Jurkat, Clone E6-1 (cell line): ENCODE results near the gene CDCA7L.
A peak's percentile ranks its signal among the peaks of the same experiment; 100 is the strongest.
"Not testable (repeated sequence)": the region's sequence is repeated elsewhere in the genome, so short reads cannot be mapped to it uniquely, and the experiment has no call there.

Source experiments
- DNase-seq: peaks from one replicate; pipeline ENCODE4 v3.0.0-alpha.2; 2011; ENCODE audit warnings: low read depth, low spot score
- H3K4me3 ChIP-seq: 2 replicates; pipeline ENCODE4 v1.5.1; 2011; ENCODE audit warnings: mild to moderate bottlenecking, low read length, control low read depth, moderate library complexity

Gene CDCA7L

DNA sequence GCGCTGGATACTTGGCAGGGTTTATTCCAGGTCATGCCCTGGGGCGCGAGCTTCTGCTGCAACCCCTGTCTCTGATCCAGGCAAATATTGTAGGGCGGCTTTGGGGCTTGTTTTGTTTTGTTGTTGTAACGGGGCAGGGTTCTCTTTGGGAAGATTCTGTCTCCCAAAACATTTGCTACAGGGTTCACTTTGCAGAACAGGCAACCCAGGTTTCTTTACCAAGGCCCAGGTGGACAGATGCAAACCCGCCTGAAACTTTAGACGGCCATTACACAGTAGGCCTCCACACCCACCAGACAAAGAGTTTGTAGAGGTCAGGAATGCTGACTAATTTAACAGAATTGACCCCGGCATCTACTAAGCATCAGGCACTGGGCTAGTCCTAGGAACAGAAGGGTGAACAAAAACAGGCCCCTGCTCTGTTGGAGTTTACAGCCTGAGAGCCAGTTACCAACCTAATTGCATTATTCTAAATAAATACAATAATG is 567 bp upstream of the CDCA7L start:
- DNase-seq: no peak
- peak overlapping the region; percentile 87 for H3K4me3 ChIP-seq

DNA sequence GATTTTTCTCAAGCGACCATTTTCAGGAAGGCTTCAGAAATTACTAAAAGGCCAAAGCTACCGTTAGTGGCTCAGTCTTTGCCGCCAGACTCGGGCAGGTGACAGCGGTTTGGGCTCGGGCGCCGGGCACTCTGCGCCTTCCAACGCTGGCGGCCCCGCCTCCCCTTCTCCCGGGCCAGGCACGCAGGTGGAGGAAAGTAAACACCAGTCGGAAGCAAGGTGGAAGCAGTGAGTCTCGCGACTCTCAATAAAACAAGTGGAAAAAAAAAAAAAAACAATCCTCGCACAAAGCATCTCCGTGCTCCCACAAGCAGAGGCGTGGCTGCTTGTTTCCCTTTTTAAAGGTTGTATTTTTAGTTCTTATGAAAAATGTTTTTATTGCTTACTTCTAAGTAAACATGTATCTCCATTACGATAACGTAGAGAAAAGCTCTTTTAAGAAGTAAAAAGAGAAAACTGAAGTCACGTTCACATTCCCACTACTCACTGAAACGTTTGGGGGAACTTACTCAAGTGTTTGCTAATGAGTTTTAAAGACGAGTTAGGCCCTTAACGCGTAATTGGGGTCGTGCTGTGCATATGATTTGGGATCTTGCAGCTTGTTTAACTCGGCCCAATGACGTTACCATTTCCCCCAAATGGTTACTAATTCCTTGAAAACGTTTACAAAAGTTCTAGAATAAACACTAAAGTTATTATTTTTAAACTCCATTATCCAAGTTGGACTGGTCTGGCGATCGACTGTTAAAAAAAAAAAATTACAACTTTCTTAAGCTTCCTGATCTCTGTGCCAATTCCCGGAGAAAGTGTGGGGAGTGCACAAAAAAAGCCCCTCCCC is 864 bp downstream of the CDCA7L start:
- peak overlapping the region; percentile 87 for H3K4me3 ChIP-seq
- DNase-seq: peak; percentile 39

DNA sequence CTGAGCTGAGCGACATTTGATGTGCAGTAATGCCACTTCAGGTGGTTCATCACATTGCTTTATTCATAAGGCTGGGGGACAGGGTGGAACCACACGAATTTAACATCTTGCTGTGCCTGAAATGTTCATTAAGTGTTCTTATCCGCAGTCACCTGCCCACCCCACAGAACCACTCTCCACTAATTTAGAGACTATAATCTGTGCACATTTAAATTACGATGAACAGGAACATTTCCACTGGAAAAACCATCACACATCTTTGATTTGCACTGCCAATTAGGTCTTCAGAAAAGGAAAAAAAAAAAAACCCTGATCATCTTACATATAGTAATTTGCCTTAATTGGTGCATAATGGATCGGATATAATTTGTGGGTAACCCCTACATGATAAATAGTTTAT is 2.3 kb downstream of the CDCA7L start:
- DNase-seq: no peak

GRCh38 chr7:21942955-21943354 is 2.7 kb downstream of the CDCA7L start:
- DNase-seq: no peak
- no peak overlapping the region for H3K4me3 ChIP-seq

More for the DNA sequence above, 2.3 kb downstream of the CDCA7L start:
- no peak overlapping the region for H3K4me3 ChIP-seq

DNA sequence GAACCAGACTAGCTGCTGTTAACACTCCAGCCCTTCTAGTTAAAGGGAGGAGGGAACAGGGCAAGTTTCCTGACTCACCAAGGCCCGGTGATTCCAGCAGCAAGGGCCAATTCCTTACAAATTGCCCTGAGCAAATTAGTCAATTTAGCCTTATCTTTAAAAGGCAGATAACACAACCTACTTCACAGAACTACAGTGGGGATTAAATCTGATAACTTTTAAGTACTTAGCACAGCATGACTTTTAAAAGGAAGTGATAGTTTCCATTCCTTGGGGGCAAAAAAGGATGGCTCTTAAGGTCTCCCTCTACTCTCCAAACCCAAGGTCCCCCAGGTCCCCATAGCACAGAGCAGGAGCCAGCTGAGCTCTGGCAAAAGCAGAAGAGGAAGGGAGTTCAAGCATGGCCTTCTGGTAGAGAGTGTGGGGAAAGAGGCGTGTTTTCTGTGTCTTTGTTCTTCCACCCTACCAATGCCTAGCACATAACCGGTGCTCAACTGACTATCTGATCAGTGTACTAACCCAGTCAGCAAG is 4.0 kb downstream of the CDCA7L start:
- DNase-seq: peak; percentile 78
- peak overlapping the region; percentile 4; the same call in 1 of the 2 replicates for H3K4me3 ChIP-seq

GRCh38 chr7:21939858-21940372 is 5.8 kb downstream of the CDCA7L start:
- H3K4me3 ChIP-seq: no peak overlapping the region
- no peak for DNase-seq

DNA sequence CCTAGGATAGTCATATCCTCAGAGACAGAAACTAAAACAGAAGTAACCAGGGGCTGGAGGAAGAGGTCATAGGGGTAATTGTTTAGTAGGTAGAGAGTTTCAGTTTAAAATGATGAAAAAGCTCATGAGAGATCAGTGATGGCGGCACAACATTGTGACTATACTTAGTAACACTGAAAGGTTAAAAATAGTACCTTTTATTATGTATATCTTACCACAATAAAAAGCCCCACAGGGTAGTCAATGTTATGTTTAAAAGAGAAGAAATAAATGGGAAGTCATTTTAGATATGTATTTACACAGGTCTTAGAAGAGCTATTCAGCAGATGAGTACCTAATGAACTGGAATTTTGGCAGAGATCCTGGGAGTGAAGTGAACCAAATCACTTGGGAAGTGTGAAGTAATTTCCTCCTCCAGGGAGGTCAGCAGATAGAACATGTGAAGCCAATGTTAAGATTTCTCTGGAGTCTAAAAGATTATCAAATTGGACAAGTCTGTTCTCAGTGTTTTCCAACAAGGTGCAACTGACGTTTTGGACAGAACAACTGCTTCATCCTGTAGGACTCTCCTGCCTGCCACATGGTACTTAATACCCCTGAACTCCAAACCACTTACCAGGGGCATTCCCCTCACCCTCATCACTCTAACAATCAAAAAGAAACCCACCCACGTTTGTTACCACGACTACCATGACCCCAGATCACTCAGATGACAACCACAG is 6.4 kb downstream of the CDCA7L start:
- no peak overlapping the region for H3K4me3 ChIP-seq
- DNase-seq: no peak

DNA sequence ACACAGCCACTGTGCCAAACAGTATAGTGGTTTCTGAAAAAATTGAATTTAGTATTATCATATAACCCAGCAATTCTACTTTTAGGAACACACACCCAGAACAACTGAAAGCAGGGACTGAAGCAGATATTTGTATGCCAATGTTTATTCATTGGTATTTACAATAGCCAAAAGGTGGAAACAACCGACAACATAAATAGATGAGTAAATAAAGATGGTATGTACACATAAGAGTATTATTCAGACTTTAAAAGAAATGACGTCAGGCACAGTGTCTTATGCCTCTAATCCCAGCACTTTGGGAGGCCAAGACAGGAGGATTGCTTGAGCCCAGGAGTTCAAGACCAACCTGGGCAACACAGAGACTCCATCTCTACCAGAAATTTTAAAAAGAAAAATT is 7.2 kb downstream of the CDCA7L start:
- no peak overlapping the region for H3K4me3 ChIP-seq
- no peak for DNase-seq

DNA sequence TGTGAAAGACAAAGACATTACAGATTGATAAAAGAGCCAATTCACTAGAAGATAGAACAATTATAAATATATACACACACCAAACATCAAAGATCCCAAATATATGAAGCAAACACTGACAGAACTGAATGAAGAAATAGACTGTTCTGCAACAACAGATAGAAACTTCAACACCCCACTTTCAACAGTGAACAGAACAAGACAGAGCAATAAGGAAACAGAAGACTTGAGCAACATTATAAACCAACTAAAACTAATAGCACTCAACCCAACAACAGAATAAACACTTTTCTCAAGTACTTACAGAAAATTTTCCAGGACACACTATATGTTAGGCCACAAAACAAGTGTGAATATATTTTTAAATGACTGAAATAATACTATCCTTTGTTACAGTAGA is 10.9 kb downstream of the CDCA7L start:
- no peak for DNase-seq

DNA sequence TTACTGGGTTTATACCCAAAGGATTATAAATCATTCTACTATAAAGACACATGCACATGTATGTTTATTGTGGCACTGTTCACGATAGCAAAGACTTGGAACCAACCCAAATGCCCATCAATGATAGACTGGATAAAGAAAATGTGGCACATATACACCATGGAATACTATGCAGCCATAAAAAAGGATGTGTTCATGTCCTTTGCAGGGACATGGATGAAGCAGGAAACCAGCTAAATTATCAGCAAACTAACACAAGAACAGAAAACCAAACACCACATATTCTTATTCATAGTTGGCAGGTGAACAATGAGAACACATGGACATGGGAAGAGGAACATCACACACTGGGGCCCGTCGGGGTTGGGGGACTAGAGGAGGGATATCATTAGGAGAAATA is 12.4 kb downstream of the CDCA7L start:
- not testable (repeated sequence) for H3K4me3 ChIP-seq, DNase-seq

More for the DNA sequence above, 10.9 kb downstream of the CDCA7L start:
- no peak overlapping the region for H3K4me3 ChIP-seq

DNA sequence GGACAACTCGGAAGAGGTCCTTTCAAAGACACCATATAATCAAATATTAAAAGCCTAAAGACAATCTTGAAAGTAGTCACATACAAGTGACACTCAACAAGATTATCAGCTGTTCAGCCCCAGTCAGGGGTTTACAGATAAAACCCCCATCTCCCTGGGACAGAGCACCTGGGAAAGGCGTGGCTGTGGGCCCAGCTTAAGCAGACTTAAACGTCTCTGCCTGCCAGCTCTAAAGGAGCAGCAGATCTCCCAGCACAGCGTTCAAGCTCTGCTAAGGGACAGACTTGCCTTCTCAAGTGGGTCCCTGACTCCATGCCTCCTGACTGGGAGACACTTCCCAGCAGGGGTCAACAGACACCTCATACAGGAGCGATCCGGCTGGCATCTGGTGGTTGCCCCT is 18.0 kb downstream of the CDCA7L start:
- DNase-seq: no peak
- H3K4me3 ChIP-seq: no peak overlapping the region

GRCh38 chr7:21926448-21926847 is 19.3 kb downstream of the CDCA7L start:
- H3K4me3 ChIP-seq: no peak overlapping the region
- DNase-seq: no peak

DNA sequence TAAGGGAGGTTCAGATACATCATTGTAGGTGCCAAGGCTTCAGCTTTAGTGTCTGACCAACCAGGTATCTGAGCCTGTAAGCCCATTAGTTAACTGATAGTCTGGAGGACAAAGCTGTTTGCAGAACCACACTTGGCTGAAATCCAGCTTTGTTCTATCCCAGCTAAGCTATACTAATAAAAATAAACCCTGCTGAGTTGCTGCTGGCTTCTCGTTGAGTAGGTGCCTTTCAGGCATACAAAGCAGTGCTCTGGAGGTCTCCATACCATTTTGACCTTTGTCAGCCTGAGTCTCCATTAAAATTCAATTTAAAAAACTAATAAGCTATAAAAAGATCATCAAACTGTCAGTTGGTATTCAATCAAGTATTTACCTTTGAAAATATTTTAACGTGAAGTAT is 22.0 kb downstream of the CDCA7L start:
- no peak overlapping the region for H3K4me3 ChIP-seq
- DNase-seq: no peak

- no peak for DNase-seq
- H3K4me3 ChIP-seq: no peak overlapping the region
These were observed 23.1 kb downstream of the CDCA7L start for GRCh38 chr7:21922605-21923004.

GRCh38 chr7:21920936-21921335 is 24.8 kb downstream of the CDCA7L start:
- no peak overlapping the region for H3K4me3 ChIP-seq
- no peak for DNase-seq

GRCh38 chr7:21918216-21918615 is 27.5 kb downstream of the CDCA7L start:
- DNase-seq: no peak
- H3K4me3 ChIP-seq: no peak overlapping the region

DNA sequence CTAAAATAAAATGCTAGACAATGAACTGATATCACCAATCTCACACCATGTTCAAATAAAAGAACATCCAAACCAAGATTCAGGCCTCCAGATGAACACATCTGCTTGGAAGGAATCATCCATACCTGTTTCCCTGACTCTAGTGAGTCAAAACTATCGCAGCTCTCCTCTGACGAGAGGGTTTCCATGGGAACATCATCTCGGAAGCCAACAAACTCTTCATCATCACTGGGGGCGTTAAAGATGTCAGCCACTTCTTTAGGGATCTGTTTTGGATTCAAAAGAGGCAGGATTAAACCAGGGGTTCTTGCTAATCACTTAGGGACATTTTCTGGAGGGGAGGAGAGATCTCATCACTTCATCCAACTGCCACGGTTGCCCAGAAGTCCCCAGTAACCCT is 29.1 kb downstream of the CDCA7L start:
- H3K4me3 ChIP-seq: no peak overlapping the region
- no peak for DNase-seq

GRCh38 chr7:21916176-21916575 is 29.5 kb downstream of the CDCA7L start:
- DNase-seq: no peak

DNA sequence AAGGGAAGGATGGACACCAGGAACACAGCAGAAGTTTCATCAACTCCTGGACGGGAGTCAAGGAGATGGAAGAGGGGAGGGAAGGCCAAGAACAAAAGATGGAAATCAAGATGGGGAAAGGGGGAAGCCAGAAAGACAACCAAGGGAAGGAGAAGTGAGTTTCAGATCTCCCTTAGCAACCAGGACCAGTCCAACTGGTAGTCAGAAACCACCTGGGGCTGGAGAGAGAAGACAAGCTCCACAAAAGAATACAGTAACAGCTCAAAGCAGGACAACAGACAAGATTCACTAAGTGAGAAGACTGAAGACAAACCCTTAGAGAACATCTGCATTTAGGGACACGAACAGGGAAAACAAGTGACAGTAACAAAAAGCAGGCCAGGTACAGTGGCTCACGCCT is 30.6 kb downstream of the CDCA7L start:
- DNase-seq: no peak
- no peak overlapping the region for H3K4me3 ChIP-seq

More at GRCh38 chr7:21916176-21916575, 29.5 kb downstream of the CDCA7L start:
- H3K4me3 ChIP-seq: no peak overlapping the region

GRCh38 chr7:21914671-21915070 is 31.0 kb downstream of the CDCA7L start:
- H3K4me3 ChIP-seq: no peak overlapping the region
- DNase-seq: no peak
